T-helper 2 cell treated with Interferon-gamma antibody and Interleukin-4, amounts not matched to agents 100 ng/mL and 5 ng/mL, for 36 hours (primary cell): ENCODE data around the gene CADM2. TPM values are rescaled to one million over a fixed set of nuclear protein-coding genes. Genes with fewer than 3 reads are reported as not detected.

ENCODE experiments used
- intact Hi-C: fragments of 100-400 bp; cut with micrococcal nuclease; formaldehyde crosslinking; loops from one replicate; pipeline ENCODE4 v1.15.1; 2023
- total RNA-seq: library from RNA; stranded (reverse); gene quantifications from 2 replicates; pipeline ENCODE4 v1.2.3, GENCODE V29; 2022

The CADM2 gene
- total RNA-seq, 1 donor from 2014 or later = not detected

DNA sequence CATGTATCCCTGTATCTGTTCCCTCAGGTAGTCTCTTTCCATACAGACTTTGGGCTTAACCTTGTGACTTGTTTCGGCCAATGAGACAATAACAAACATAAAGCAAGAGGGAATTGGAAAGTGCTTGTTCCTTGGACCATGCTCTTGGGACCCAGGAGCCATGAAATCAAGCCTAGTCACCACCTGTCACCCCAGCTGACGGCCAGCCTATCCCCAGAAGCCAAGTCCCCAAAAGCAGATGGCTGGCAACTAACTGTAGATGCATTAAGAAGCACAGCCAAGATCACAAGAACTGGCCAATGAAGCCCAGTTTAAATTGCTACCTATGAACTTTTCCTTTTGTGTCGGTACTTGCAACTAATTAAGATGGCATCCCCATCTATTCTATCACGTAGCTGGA is 822.0 kb downstream of the CADM2 start:
- intact Hi-C loops = no loop called here

GRCh38 chr3:85781806-85782205 is 823.0 kb downstream of the CADM2 start:
- intact Hi-C loops = no loop called here

DNA sequence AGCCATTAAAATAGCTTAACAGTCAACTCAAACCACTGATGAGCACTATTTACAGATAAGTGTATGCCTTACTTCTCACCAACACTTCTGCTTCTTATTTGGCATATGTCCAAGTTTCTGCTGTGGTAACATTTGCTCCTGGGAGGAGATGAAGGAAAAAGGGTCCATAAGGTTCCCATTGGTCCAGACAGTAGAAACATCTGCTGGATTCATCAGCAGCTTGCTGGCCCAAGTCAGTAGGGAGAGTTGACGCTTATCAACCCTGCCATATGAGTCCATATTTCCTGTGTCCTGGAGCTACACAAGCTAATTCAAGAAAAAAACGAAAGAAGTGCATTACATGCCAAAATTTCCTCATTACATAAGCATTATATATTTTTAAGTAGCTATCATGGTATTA is 824.5 kb downstream of the CADM2 start:
- intact Hi-C loops = no loop called here

DNA sequence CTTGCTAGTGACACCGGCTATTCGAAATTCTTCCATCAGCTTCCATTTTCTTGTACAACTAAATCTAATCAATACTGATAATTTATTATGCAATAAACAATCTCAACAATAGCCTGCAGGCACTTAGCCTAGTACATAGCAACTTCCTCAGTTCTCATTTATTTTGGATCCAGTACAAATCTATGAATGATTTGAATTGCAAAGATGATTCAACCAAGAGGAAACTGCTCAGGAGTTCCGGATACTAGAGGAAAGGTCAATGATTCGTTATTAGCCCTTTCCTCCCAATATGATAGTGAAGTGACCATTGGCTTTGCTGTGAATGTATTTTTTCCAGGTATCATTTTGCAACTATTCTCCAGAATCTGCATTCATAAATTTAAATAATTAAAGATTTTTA is 827.0 kb downstream of the CADM2 start:
- intact Hi-C loops = no loop called here

GRCh38 chr3:85790445-85791030 is 831.7 kb downstream of the CADM2 start:
- intact Hi-C loops = no loop called here

- intact Hi-C loops = no loop called here
These were observed 837.4 kb downstream of the CADM2 start for GRCh38 chr3:85796140-85796539.

- intact Hi-C loops = no loop called here
These were observed 841.9 kb downstream of the CADM2 start for GRCh38 chr3:85800676-85801075.

DNA sequence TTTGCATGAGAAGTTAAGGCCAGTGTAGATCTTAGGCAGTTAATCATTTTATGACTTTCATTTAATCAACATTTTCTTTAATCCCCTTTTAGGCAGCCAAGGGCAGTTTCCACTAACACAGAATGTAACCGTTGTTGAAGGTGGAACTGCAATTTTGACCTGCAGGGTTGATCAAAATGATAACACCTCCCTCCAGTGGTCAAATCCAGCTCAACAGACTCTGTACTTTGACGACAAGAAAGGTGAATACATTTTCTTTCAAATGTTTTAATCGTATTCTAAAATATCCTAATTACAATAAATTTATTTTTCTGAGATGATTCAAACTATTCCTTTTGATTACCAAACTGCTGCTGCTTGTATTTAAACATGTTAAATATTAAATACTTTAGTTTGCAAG is 843.2 kb downstream of the CADM2 start:
- intact Hi-C loops = no loop called here

DNA sequence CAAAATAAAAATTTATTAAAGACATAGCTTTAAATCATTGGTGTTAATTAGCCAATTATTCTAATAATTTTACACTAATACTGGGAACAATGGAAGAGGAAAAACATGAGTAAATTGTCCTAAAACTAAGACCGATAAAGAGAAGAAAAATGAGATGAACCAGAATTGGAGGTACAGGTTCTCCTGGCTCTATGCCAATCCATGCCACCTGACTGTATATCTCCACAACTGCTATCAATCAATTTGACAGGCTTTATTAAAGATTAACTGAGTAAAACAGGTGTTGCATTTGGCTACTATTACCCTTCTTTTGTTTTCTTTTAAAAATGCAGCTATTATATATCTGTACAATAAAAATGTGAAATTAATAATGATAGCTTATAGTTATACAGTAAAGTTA is 850.0 kb downstream of the CADM2 start:
- intact Hi-C loops = no loop called here

DNA sequence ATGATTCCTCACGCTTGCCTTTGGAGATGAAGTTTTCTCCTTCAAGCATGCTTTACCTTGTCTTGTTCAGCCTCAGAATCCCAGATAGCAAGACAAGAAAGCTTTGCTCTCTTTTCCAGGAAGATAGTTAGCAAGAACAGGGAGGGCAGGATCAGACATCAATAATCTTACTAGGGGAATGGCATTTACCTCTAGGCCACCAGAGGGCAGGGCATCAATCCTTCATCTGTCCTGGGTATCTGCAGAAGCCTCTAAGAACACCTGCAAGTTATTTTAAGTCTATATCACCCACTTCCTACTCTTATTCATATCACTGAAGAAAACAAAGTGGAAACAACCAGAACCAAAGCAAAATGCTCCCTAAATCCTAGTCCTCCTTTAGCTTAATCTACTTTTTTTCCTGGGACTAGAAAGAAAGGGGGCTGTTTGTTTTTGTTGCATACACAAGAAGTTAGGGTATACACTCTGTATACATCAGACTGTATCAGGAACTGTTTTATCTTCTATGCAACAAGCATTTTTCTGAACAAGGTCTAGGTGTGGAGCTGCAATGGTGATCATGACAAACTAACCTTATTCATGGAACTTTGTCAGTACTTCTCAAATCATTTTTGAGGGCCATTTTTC is 862.5 kb downstream of the CADM2 start:
- intact Hi-C loops = no loop called here

DNA sequence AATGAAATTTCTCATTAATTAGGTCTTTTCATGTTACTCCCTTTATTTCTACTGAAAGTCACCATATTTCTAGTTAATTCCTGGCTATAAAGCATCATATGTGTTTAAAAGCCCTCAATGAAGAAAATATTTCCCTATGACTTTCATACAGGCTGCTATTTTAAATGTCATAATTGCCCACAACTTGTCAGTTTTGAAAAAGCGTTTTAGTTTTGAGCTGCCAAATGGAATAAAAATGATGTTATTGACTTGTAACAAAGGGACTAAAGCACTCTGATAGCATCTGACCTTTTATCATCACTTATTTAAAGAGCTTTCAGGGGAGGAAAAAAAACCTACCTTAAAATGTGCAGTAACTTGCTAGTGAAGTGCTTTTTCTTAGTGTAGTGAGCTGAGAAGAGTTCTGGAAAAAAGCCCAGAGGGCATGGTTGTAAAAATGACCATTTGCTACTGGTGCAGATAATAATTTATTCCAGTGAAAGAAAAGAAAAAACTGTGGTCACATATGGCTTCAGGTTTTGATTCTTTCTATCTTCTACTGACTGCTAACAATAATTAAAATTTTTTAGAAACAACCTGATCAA is 877.2 kb downstream of the CADM2 start:
- intact Hi-C loops = no loop called here

DNA sequence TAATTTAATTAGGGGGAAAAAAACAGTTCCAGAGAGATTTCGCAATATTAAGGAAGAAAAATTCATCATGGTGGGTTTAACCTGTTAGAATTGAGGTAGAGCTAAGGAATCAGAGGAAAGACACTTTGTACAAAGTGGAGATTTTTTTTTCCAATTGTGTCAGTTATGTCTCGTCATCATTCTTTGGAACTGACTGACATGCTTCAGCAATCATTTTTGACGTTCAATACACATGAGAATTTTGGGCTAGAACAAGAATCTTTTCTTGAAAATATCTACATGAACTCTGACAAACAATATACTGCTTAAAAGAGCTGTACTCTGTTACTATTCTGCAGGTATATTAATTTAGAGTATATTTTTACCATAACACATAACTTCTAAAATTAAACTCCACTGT is 878.6 kb downstream of the CADM2 start:
- intact Hi-C loops = no loop called here

- intact Hi-C loops = no loop called here
These were observed 880.1 kb downstream of the CADM2 start for GRCh38 chr3:85838921-85839320.

DNA sequence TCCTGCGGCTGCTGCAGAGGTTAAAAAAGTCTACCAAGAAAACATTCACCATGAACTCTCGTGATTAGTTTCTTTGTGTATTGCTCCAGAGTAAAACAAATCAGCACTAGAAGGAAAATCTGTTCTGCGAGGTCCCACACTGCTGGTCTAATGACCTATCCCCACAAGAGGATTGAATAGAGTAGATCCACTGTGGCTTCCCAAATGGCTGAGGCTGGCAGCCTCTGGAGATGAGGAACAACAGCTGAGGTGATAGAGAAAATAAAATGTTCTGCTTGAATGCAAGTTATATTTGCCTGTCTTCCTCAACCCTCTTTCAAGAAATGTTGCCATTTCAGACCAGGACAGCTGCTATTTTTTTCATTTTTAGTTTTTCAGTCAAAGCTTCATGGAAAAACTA is 883.3 kb downstream of the CADM2 start:
- intact Hi-C loops = no loop called here

- intact Hi-C loops = no loop called here
These were observed 888.2 kb downstream of the CADM2 start for GRCh38 chr3:85846940-85847339.

DNA sequence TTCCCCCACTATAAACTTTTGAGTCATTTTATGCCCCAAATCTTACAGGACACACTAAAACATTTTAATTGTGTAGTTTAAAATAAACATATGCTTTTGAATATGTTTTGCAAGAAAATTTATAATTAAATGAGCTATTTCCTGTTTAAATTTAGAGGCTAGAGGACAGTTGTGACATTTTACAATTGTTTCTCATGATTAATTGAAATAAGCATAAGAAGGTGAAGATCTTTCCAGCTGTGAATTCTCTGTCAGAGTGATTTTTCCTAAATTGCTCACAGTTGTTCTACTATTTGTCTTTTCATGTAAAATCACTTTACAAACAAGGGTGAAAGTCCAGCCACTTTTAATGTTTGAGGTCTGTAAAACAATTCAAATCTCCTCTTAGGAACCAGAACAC is 892.3 kb downstream of the CADM2 start:
- intact Hi-C loops = no loop called here

GRCh38 chr3:85853805-85854204 is 895.0 kb downstream of the CADM2 start:
- intact Hi-C loops = no loop called here

- intact Hi-C loops = no loop called here
These were observed 904.2 kb downstream of the CADM2 start for GRCh38 chr3:85862893-85863455.

GRCh38 chr3:85864896-85865295 is 906.1 kb downstream of the CADM2 start:
- intact Hi-C loops = no loop called here

DNA sequence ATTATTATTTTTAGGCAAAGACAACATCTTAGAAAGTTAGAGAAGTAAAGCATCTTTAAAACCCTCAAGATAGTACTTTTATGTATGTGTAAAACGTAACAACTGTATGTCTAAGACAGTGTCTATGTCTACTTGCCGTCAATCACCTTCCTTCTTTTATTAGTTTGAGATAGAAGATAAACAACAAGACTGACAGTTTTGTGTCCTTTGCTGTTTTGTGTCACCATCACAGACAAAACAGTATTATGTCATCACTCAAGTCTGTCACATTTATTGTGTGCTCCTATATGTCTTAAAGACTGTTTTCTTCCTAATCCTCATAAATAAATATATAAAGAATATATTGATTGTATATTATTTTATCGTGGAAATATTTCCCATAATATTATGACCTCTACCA is 908.3 kb downstream of the CADM2 start:
- intact Hi-C loops = no loop called here

DNA sequence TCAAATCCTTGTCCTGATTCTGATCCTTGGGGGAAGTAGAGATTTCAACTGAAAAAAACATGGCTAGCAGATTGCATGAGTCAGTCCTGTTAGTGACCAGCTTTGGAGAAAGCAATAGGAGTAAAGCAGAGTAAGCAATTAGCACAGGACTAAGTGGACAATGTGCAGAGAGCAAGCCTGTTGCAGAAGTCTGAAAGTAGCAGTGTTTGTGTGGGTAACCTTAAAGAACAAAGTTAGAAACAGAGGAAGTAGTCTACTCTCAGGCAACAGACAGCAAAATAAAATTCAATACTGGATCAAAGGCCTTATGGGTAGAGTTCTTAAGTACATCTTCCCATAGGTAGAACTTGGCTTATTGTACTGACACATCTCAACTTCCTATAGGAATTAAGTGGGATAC is 916.8 kb downstream of the CADM2 start:
- intact Hi-C loops = no loop called here

- intact Hi-C loops = no loop called here
These were observed 918.8 kb downstream of the CADM2 start for GRCh38 chr3:85877631-85878030.

DNA sequence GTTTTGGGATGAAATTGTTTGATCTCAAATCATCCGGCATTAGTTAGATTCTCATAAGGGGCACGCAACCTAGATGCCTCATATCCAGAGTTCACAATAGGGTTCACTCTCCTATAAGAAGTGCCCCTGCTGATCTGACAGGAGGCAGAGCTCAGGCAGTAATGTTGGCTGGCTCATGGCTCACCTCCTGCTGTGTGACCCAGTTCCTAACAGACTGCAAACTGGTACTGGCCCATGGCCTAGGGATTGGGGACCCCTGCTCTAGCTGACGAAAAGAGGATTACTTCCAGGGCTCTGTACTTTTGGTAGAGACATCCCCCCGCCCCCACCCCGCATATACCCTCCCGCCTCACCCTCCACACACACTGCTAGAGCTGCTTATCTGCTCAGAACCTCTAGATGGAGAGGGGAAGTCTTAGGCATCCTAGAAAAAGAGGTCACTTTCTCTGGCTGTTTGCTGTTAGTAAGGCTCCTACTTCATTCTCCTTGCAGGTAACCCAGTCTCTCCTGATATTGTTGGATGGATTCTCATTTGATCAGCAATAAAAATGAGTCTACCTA is 923.1 kb downstream of the CADM2 start:
- intact Hi-C loops = no loop called here
